ENCODE data around the gene LTN1.

DNA sequence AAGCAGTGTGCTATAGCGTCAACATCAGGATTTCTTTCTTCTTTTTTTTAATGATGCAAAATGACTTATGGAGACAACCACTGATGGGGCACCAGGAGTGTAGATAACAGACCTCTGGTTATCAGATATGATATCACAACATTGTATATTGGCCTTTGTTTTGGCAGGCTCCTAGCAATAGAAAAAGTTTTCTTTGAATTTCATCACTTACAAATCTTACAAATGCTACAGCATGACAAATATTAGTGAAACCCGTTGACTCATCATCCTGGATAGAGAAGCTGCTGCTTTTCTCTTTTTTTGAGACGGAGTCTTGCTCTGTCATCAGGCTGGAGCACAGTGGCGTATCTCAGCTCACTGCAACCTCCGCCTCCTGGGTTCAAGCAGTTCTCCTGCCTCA, 92.9 kb downstream of the LTN1 start:
- TF ChIP-seq, protein P1, sequence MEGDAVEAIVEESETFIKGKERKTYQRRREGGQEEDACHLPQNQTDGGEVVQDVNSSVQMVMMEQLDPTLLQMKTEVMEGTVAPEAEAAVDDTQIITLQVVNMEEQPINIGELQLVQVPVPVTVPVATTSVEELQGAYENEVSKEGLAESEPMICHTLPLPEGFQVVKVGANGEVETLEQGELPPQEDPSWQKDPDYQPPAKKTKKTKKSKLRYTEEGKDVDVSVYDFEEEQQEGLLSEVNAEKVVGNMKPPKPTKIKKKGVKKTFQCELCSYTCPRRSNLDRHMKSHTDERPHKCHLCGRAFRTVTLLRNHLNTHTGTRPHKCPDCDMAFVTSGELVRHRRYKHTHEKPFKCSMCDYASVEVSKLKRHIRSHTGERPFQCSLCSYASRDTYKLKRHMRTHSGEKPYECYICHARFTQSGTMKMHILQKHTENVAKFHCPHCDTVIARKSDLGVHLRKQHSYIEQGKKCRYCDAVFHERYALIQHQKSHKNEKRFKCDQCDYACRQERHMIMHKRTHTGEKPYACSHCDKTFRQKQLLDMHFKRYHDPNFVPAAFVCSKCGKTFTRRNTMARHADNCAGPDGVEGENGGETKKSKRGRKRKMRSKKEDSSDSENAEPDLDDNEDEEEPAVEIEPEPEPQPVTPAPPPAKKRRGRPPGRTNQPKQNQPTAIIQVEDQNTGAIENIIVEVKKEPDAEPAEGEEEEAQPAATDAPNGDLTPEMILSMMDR (IDR thresholded peaks at IDR 0.05), result no peak
- TF ChIP-seq, protein P2, sequence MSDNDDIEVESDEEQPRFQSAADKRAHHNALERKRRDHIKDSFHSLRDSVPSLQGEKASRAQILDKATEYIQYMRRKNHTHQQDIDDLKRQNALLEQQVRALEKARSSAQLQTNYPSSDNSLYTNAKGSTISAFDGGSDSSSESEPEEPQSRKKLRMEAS (IDR thresholded peaks at IDR 0.05; ENCODE audit: low read depth), result no peak
- TF ChIP-seq YY1 (IDR thresholded peaks at IDR 0.05; ENCODE audit: low read depth) (no peak), MEF2A (IDR thresholded peaks at IDR 0.05; ENCODE audit: borderline replicate concordance, low read depth) (no peak), JUND (IDR thresholded peaks at IDR 0.05) (no peak), EZH2phosphoT487 (IDR thresholded peaks at IDR 0.05; ENCODE audit: borderline replicate concordance, low read depth) (no peak)
- TF ChIP-seq, protein P3, sequence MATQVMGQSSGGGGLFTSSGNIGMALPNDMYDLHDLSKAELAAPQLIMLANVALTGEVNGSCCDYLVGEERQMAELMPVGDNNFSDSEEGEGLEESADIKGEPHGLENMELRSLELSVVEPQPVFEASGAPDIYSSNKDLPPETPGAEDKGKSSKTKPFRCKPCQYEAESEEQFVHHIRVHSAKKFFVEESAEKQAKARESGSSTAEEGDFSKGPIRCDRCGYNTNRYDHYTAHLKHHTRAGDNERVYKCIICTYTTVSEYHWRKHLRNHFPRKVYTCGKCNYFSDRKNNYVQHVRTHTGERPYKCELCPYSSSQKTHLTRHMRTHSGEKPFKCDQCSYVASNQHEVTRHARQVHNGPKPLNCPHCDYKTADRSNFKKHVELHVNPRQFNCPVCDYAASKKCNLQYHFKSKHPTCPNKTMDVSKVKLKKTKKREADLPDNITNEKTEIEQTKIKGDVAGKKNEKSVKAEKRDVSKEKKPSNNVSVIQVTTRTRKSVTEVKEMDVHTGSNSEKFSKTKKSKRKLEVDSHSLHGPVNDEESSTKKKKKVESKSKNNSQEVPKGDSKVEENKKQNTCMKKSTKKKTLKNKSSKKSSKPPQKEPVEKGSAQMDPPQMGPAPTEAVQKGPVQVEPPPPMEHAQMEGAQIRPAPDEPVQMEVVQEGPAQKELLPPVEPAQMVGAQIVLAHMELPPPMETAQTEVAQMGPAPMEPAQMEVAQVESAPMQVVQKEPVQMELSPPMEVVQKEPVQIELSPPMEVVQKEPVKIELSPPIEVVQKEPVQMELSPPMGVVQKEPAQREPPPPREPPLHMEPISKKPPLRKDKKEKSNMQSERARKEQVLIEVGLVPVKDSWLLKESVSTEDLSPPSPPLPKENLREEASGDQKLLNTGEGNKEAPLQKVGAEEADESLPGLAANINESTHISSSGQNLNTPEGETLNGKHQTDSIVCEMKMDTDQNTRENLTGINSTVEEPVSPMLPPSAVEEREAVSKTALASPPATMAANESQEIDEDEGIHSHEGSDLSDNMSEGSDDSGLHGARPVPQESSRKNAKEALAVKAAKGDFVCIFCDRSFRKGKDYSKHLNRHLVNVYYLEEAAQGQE (IDR thresholded peaks at IDR 0.05; ENCODE audit: low read depth, low read length), result no peak

Measured in SK-N-SH (cell line).